ENCODE data around the gene ACVR1B.

DNA sequence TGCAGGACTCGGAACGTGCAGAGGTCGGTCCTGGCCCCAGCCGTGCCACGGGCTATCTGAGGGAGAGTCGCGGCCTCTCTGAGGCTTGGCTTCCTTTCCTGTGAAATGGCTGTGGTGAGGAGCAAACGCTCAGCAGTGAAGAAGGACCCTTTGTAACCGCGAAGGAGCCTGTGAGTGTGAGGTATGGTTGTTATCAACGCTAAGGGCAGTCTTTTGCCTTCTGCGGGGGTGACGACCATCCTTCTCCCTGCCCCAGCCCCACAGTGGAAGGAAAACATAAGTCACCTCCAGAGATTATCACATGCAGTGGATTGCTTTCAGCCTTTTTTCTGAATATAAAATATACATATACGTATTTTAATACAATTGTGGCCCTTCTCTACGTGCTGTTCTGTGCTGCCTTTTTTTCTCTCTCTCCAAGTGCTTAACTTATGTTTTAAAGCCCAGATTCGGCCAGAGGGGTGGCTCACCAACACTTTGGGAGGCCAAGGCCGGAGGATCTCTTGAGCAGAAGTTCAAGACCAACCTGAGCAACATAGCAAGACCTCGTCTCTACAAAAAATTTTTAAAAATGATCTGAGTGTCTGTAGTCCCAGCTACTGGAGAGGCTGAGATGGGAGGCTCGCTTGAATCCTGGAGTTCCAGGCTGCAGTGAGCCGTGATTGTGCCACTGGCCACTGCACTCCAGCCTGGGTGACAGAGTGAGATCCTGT, 72.6 kb downstream of the ACVR1B start:
- TF ChIP-seq POLR2A (IDR thresholded peaks at IDR 0.05) (no peak), EP300 (IDR thresholded peaks at IDR 0.05) (no peak), POLR2AphosphoS5 (IDR thresholded peaks at IDR 0.05) (no peak)
- TF ChIP-seq, protein P1, sequence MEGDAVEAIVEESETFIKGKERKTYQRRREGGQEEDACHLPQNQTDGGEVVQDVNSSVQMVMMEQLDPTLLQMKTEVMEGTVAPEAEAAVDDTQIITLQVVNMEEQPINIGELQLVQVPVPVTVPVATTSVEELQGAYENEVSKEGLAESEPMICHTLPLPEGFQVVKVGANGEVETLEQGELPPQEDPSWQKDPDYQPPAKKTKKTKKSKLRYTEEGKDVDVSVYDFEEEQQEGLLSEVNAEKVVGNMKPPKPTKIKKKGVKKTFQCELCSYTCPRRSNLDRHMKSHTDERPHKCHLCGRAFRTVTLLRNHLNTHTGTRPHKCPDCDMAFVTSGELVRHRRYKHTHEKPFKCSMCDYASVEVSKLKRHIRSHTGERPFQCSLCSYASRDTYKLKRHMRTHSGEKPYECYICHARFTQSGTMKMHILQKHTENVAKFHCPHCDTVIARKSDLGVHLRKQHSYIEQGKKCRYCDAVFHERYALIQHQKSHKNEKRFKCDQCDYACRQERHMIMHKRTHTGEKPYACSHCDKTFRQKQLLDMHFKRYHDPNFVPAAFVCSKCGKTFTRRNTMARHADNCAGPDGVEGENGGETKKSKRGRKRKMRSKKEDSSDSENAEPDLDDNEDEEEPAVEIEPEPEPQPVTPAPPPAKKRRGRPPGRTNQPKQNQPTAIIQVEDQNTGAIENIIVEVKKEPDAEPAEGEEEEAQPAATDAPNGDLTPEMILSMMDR (IDR thresholded peaks at IDR 0.05), result peak in 1 of 4 experiments; percentile 14
